PC-9 (cell line): ENCODE data around the gene CNTN1. TPM values are rescaled to one million over a fixed set of nuclear protein-coding genes. Genes with fewer than 3 reads are reported as not detected.

Experiments used
- BruUV-seq: library from RNA; stranded (reverse); fragments of 400-500 nt; replicated peaks from 2 replicates; lab custom pipeline; 2021; lab: Mats Ljungman, UMichigan
- CTCF ChIA-PET: fragments of 300-600 bp; sonication (Branson Sonifier 250); formaldehyde crosslinking; loops from one replicate; lab custom pipeline; 2022; ENCODE audit warnings: antibody characterized with exemption; lab: Charles Lee
- POLR2A ChIA-PET: fragments of 300-600 bp; sonication (Branson Sonifier 250); formaldehyde crosslinking; loops from one replicate; lab custom pipeline; 2022; ENCODE audit warnings: antibody characterized with exemption; ENCODE audit not compliant: unreplicated experiment; lab: Charles Lee
- DNase-seq, 2 experiments: peaks; one replicate each; pipeline versions ENCODE4 v3.0.0 to v3.0.0-alpha.2; 2015 to 2022; ENCODE audit warnings: mixed read lengths in 1 of 2
- H2AFZ ChIP-seq: fragments of 200-600 bp; sonication (generic); 2 replicates; pipeline ENCODE4 v1.8.1; 2017; ENCODE audit warnings: antibody characterized with exemption
- H3F3A ChIP-seq: fragments of 200-600 bp; sonication (generic); 2 replicates; pipeline ENCODE4 v1.8.1; 2017; ENCODE audit warnings: antibody characterized with exemption, mild to moderate bottlenecking, low read depth; ENCODE audit not compliant: insufficient read depth
- H3K27ac ChIP-seq: fragments of 200-600 bp; sonication (generic); 2 replicates; pipeline ENCODE4 v1.6.1; 2016; ENCODE audit warnings: mixed run types
- H3K27me3 ChIP-seq: fragments of 200-600 bp; sonication (generic); 2 replicates; pipeline ENCODE4 v1.6.1; 2016; ENCODE audit warnings: low read depth, mixed run types; ENCODE audit not compliant: insufficient read depth
- H3K36me3 ChIP-seq: fragments of 200-600 bp; sonication (generic); 2 replicates; pipeline ENCODE4 v1.6.1; 2016; ENCODE audit warnings: low read depth, mixed run types
- H3K4me1 ChIP-seq: fragments of 200-600 bp; sonication (generic); replicated peaks from 2 replicates; pipeline ENCODE4 v1.6.1; 2016; ENCODE audit warnings: mixed run types; ENCODE audit not compliant: insufficient read depth
- H3K4me2 ChIP-seq: fragments of 200-600 bp; sonication (generic); 2 replicates; pipeline ENCODE4 v1.6.1; 2017; ENCODE audit warnings: mixed run types
- H3K4me3 ChIP-seq: fragments of 200-600 bp; sonication (generic); 2 replicates; pipeline ENCODE4 v1.6.1; 2016; ENCODE audit warnings: mixed run types
- H3K79me2 ChIP-seq: fragments of 200-600 bp; sonication (generic); 2 replicates; pipeline ENCODE4 v1.6.1; 2017; ENCODE audit warnings: low read depth, mixed run types
- H3K9me2 ChIP-seq: fragments of 200-600 bp; sonication (generic); 2 replicates; pipeline ENCODE4 v1.8.1; 2017; ENCODE audit warnings: mild to moderate bottlenecking; ENCODE audit not compliant: insufficient read depth
- H3K9me3 ChIP-seq: fragments of 200-600 bp; sonication (generic); 2 replicates; pipeline ENCODE4 v1.8.1; 2016; ENCODE audit warnings: low read depth; ENCODE audit not compliant: insufficient read depth
- H4K20me1 ChIP-seq: fragments of 200-600 bp; sonication (generic); 2 replicates; pipeline ENCODE4 v1.8.1; 2017; ENCODE audit not compliant: insufficient read depth
- CTCF ChIP-seq: fragments of 200-600 bp; sonication (generic); conservative IDR thresholded peaks from 2 replicates; pipeline ENCODE4 v1.6.1; 2017; ENCODE audit warnings: mixed run types, antibody characterized with exemption, mild to moderate bottlenecking, moderate library complexity
- EZH2 ChIP-seq: fragments of 200-600 bp; sonication (generic); IDR thresholded peaks from 2 replicates; pipeline ENCODE4 v1.8.0; 2017; ENCODE audit warnings: antibody characterized with exemption, low read depth
- intact Hi-C: fragments of 100-400 bp; cut with micrococcal nuclease; formaldehyde crosslinking; loops from one replicate; pipeline ENCODE4 v1.10.0; 2022; ENCODE audit not compliant: unreplicated experiment
- total RNA-seq: library from RNA; stranded (reverse); gene quantifications from 2 replicates; pipeline ENCODE4 v1.2.3, GENCODE V29; 2021

The CNTN1 gene
- total RNA-seq, 1 experiment from 2014 or later = 0.37 TPM

- H3K9me2 ChIP-seq = no peaks in the 10 kb centered on the region
- H3K36me3 ChIP-seq = no peaks in the 10 kb centered on the region
- no peaks in the 10 kb centered on the region for H3K79me2 ChIP-seq
- no peaks in the 10 kb centered on the region for H3F3A ChIP-seq
- no peak overlapping the region for H3K4me3 ChIP-seq
- H4K20me1 ChIP-seq = no peaks in the 10 kb centered on the region
- CTCF ChIA-PET = no interaction called here
- no peak for DNase-seq
- no TSS peak for BruUV-seq
- no peaks in the 10 kb centered on the region for H3K9me3 ChIP-seq
- H3K27ac ChIP-seq = no peak overlapping the region
- intact Hi-C loops = no loop called here
- H3K4me1 ChIP-seq = no peaks in the 10 kb centered on the region
- H2AFZ ChIP-seq = no peak overlapping the region
- no peaks in the 10 kb centered on the region for H3K27me3 ChIP-seq
- POLR2A ChIA-PET = no interaction called here
- no peak overlapping the region for H3K4me2 ChIP-seq
- no peak for TF ChIP-seq CTCF
- TF ChIP-seq EZH2 = no peak
These were observed 353.3 kb downstream of the CNTN1 start for GRCh38 chr12:41045509-41045908.

GRCh38 chr12:41049033-41049432 lies 356.8 kb downstream of the CNTN1 start:
- CTCF ChIA-PET = no interaction called here
- no TSS peak for BruUV-seq

GRCh38 chr12:41051954-41052353 lies 359.7 kb downstream of the CNTN1 start:
- no peak overlapping the region for H3K4me2 ChIP-seq
- no peaks in the 10 kb centered on the region for H3F3A ChIP-seq
- no peaks in the 10 kb centered on the region for H3K27me3 ChIP-seq
- H3K4me1 ChIP-seq = no peaks in the 10 kb centered on the region
- no peak for DNase-seq
- no peaks in the 10 kb centered on the region; the same call in 1 of the 2 replicates for H3K9me2 ChIP-seq
- intact Hi-C loops = no loop called here
- H4K20me1 ChIP-seq = no peaks in the 10 kb centered on the region
- no TSS peak for BruUV-seq
- H3K36me3 ChIP-seq = no peaks in the 10 kb centered on the region
- H3K27ac ChIP-seq = no peak overlapping the region
- TF ChIP-seq EZH2 (no peak), CTCF (no peak)
- H2AFZ ChIP-seq = no peak overlapping the region
- no peak overlapping the region for H3K4me3 ChIP-seq
- POLR2A ChIA-PET = no interaction called here
- no peaks in the 10 kb centered on the region for H3K79me2 ChIP-seq
- CTCF ChIA-PET = no interaction called here
- no peaks in the 10 kb centered on the region; the same call in 1 of the 2 replicates for H3K9me3 ChIP-seq

More at GRCh38 chr12:41049033-41049432, 356.8 kb downstream of the CNTN1 start:
- Histone ChIP-seq H4K20me1 (no peaks in the 10 kb centered on the region), H3K27me3 (no peaks in the 10 kb centered on the region), H2AFZ (no peak overlapping the region), H3K27ac (no peak overlapping the region), H3F3A (no peaks in the 10 kb centered on the region), H3K79me2 (no peaks in the 10 kb centered on the region), H3K4me1 (no peaks in the 10 kb centered on the region), H3K4me3 (no peak overlapping the region), H3K4me2 (no peak overlapping the region), H3K9me2 (no peaks in the 10 kb centered on the region; the same call in 1 of the 2 replicates), H3K36me3 (no peaks in the 10 kb centered on the region), H3K9me3 (no peaks in the 10 kb centered on the region)
- intact Hi-C loops = no loop called here
- TF ChIP-seq EZH2 = no peak
- POLR2A ChIA-PET = no interaction called here
- no peak for DNase-seq

- Histone ChIP-seq H3K4me3 (no peak overlapping the region), H3K79me2 (no peaks in the 10 kb centered on the region), H3K36me3 (no peaks in the 10 kb centered on the region), H3K9me2 (no peaks in the 10 kb centered on the region; the same call in 1 of the 2 replicates), H4K20me1 (no peaks in the 10 kb centered on the region), H2AFZ (no peak overlapping the region), H3K4me1 (no peaks in the 10 kb centered on the region), H3K4me2 (no peak overlapping the region), H3K27ac (no peak overlapping the region), H3K27me3 (no peaks in the 10 kb centered on the region), H3F3A (no peaks in the 10 kb centered on the region), H3K9me3 (no peaks in the 10 kb centered on the region; the same call in 1 of the 2 replicates)
- DNase-seq = no peak
- ChIA-PET POLR2A (no interaction called here), CTCF (no interaction called here)
- BruUV-seq = no TSS peak
- intact Hi-C loops = no loop called here
- TF ChIP-seq CTCF (no peak), EZH2 (no peak)
These were observed 360.2 kb downstream of the CNTN1 start for GRCh38 chr12:41052441-41052840.
